GM23338 (cell line): Measurements from ENCODE around the gene MFNG. TPM values are rescaled to one million over a fixed set of nuclear protein-coding genes. Genes with fewer than 3 reads are reported as not detected.

ENCODE experiments used
- ATAC-seq: fragments of 200-7000 bp; cut with Tn5 transposase; 3 replicates; pipeline ENCODE4 v1.9.1; 2020
- DNase-seq: peaks from one replicate; pipeline ENCODE4 v3.0.0-alpha.2; 2015; ENCODE audit warnings: low spot score
- H2AFZ ChIP-seq: fragments of 200-600 bp; sonication (generic); 2 replicates; pipeline ENCODE4 v1.8.0; 2016; ENCODE audit warnings: antibody characterized with exemption, mild to moderate bottlenecking, moderate library complexity
- H3F3A ChIP-seq: fragments of 200-600 bp; sonication (generic); replicated peaks from 2 replicates; pipeline ENCODE4 v1.8.0; 2017; ENCODE audit warnings: antibody characterized with exemption, mixed run types, low read depth
- H3K27ac ChIP-seq: fragments of 200-600 bp; sonication (generic); 2 replicates; pipeline ENCODE4 v1.6.1; 2016; ENCODE audit warnings: low read depth
- H3K27me3 ChIP-seq: fragments of 200-600 bp; sonication (generic); 2 replicates; pipeline ENCODE4 v1.8.0; 2016; ENCODE audit warnings: mild to moderate bottlenecking, mixed run types, moderate library complexity; ENCODE audit not compliant: insufficient read depth
- H3K36me3 ChIP-seq: fragments of 200-600 bp; sonication (generic); 2 replicates; pipeline ENCODE4 v1.8.0; 2016; ENCODE audit warnings: mild to moderate bottlenecking; ENCODE audit not compliant: insufficient read depth
- H3K4me1 ChIP-seq: fragments of 200-600 bp; sonication (generic); 2 replicates; pipeline ENCODE4 v1.8.0; 2016; ENCODE audit warnings: mild to moderate bottlenecking, moderate library complexity; ENCODE audit not compliant: insufficient read depth
- H3K4me2 ChIP-seq: fragments of 200-600 bp; sonication (generic); 2 replicates; pipeline ENCODE4 v1.7.1; 2017; ENCODE audit warnings: mixed run types
- H3K4me3 ChIP-seq: fragments of 200-600 bp; sonication (generic); 2 replicates; pipeline ENCODE4 v1.6.1; 2016; ENCODE audit warnings: mixed run types
- H3K79me2 ChIP-seq: fragments of 200-600 bp; sonication (generic); replicated peaks from 2 replicates; pipeline ENCODE4 v1.8.0; 2017; ENCODE audit warnings: mild to moderate bottlenecking; ENCODE audit not compliant: insufficient read depth
- H3K9me2 ChIP-seq: fragments of 200-600 bp; sonication (generic); 2 replicates; pipeline ENCODE4 v1.8.0; 2017; ENCODE audit not compliant: insufficient read depth
- H4K20me1 ChIP-seq: fragments of 200-600 bp; sonication (generic); replicated peaks from 2 replicates; pipeline ENCODE4 v1.8.0; 2017; ENCODE audit warnings: mild to moderate bottlenecking; ENCODE audit not compliant: insufficient read depth
- H3K27ac Mint-ChIP-seq: 2 replicates; pipeline ENCODE4 v1.8.0; 2020; ENCODE audit warnings: inconsistent platforms, mild to moderate bottlenecking, moderate library complexity, mixed read lengths
- H3K27me3 Mint-ChIP-seq: 3 replicates; pipeline ENCODE4 v1.8.0; 2022; ENCODE audit warnings: low read depth, mild to moderate bottlenecking, moderate library complexity, mixed read lengths, inconsistent platforms; ENCODE audit not compliant: insufficient read depth, poor library complexity
- H3K36me3 Mint-ChIP-seq: 3 replicates; pipeline ENCODE4 v1.8.0; 2021; ENCODE audit warnings: low read depth, mild to moderate bottlenecking, inconsistent platforms, moderate library complexity, mixed read lengths
- H3K4me1 Mint-ChIP-seq: 3 replicates; pipeline ENCODE4 v1.8.0; 2020; ENCODE audit warnings: mild to moderate bottlenecking, inconsistent platforms, mixed read lengths
- H3K4me3 Mint-ChIP-seq: 3 replicates; pipeline ENCODE4 v1.8.0; 2021; ENCODE audit warnings: moderate library complexity, mild to moderate bottlenecking, inconsistent platforms, mixed read lengths
- H3K9me3 Mint-ChIP-seq: 3 replicates; pipeline ENCODE4 v1.8.0; 2020; ENCODE audit warnings: moderate library complexity, mild to moderate bottlenecking, inconsistent platforms, mixed read lengths
- EZH2phosphoT487 ChIP-seq: fragments of 200-600 bp; sonication (generic); IDR thresholded peaks from one replicate; pipeline ENCODE4 v1.8.1; 2018; ENCODE audit warnings: antibody characterized with exemption; ENCODE audit not compliant: unreplicated experiment
- JUNB ChIP-seq: IDR thresholded peaks from one replicate; pipeline ENCODE4 v1.6.1; 2016; ENCODE audit warnings: antibody characterized with exemption; ENCODE audit not compliant: unreplicated experiment
- NANOG ChIP-seq: IDR thresholded peaks from 2 replicates; pipeline ENCODE4 v1.6.1; 2016; ENCODE audit warnings: antibody characterized with exemption, borderline replicate concordance
- POLR2AphosphoS5 ChIP-seq: IDR thresholded peaks from 2 replicates; pipeline ENCODE4 v1.6.1; 2016; ENCODE audit warnings: antibody characterized with exemption, low read depth
- REST ChIP-seq: IDR thresholded peaks from one replicate; pipeline ENCODE4 v1.6.1; 2018; ENCODE audit warnings: antibody characterized with exemption; ENCODE audit not compliant: unreplicated experiment
- STAT1 ChIP-seq: IDR thresholded peaks from one replicate; pipeline ENCODE4 v1.6.1; 2016; ENCODE audit warnings: antibody characterized with exemption; ENCODE audit not compliant: unreplicated experiment
- ZNF114 ChIP-seq: fragments of 250-450 bp; sonication (Bioruptor Pico); IDR thresholded peaks from 2 replicates; pipeline ENCODE4 v1.5.0; 2020; ENCODE audit warnings: mild to moderate bottlenecking, moderate library complexity
- ZNF462 ChIP-seq: fragments of 250-450 bp; sonication (Bioruptor Pico); IDR thresholded peaks from 2 replicates; pipeline ENCODE4 v1.5.0; 2020; ENCODE audit warnings: mild to moderate bottlenecking, moderate library complexity
- polyA plus RNA-seq: library from polyadenylated mRNA; unstranded; fragments of >200 nt; fragmentation: Nextera tagmentation; extraction: Ambion mirVana; gene quantifications from 2 replicates; pipeline ENCODE4 v1.2.1, GENCODE V29; 2016
- total RNA-seq: library from RNA; depleted of rRNA; stranded (reverse); fragments of >200 nt; shearing (Covaris generic); gene quantifications from 2 replicates; pipeline ENCODE4 v1.2.3, GENCODE V29; 2014
- TF ChIP-seq, protein P1 (sequence below): IDR thresholded peaks from 2 replicates; pipeline ENCODE4 v1.6.1; 2016; ENCODE audit warnings: antibody characterized with exemption
- TF ChIP-seq, protein P2 (sequence below), 2 experiments: fragments of 200-600 bp in 1 of 2; sonication (generic) in 1 of 2; conservative IDR thresholded peaks; 2 replicates each; pipeline versions ENCODE4 v1.5.1 to v1.6.1; 2016 to 2017; ENCODE audit warnings: antibody characterized with exemption in 2 of 2, low read depth in 2 of 2, mild to moderate bottlenecking in 2 of 2, moderate library complexity in 1 of 2

Gene MFNG
- total and polyA plus RNA-seq, 2 experiments from 2014 or later, result 1.4 to 1.9 TPM

GRCh38 chr22:37498289-37498909 lies 12.2 kb upstream of the MFNG start (continued):
- no peak for TF ChIP-seq ZNF462 (CRISPR knock-in tag)
- TF ChIP-seq NANOG, result no peak
- TF ChIP-seq, protein P1, sequence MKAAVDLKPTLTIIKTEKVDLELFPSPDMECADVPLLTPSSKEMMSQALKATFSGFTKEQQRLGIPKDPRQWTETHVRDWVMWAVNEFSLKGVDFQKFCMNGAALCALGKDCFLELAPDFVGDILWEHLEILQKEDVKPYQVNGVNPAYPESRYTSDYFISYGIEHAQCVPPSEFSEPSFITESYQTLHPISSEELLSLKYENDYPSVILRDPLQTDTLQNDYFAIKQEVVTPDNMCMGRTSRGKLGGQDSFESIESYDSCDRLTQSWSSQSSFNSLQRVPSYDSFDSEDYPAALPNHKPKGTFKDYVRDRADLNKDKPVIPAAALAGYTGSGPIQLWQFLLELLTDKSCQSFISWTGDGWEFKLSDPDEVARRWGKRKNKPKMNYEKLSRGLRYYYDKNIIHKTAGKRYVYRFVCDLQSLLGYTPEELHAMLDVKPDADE, result no peak
- TF ChIP-seq, protein P2, sequence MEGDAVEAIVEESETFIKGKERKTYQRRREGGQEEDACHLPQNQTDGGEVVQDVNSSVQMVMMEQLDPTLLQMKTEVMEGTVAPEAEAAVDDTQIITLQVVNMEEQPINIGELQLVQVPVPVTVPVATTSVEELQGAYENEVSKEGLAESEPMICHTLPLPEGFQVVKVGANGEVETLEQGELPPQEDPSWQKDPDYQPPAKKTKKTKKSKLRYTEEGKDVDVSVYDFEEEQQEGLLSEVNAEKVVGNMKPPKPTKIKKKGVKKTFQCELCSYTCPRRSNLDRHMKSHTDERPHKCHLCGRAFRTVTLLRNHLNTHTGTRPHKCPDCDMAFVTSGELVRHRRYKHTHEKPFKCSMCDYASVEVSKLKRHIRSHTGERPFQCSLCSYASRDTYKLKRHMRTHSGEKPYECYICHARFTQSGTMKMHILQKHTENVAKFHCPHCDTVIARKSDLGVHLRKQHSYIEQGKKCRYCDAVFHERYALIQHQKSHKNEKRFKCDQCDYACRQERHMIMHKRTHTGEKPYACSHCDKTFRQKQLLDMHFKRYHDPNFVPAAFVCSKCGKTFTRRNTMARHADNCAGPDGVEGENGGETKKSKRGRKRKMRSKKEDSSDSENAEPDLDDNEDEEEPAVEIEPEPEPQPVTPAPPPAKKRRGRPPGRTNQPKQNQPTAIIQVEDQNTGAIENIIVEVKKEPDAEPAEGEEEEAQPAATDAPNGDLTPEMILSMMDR (conservative IDR thresholded peaks at IDR 0.05; ENCODE audit: low read depth in 2 of 2), result peak; percentile 79 to 97

- ATAC-seq (no peak), DNase-seq (no peak)
- Mint-ChIP-seq H3K9me3 (no peaks in the 10 kb centered on the region), H3K27me3 (peaks cover 15% of the 10 kb centered on the region), H3K4me1 (peaks cover 37% of the 10 kb centered on the region), H3K36me3 (no peaks in the 10 kb centered on the region), H3K4me3 (no peak overlapping the region), H3K27ac (no peak overlapping the region)
- Histone ChIP-seq H3K9me2 (no peaks in the 10 kb centered on the region), H3K36me3 (no peaks in the 10 kb centered on the region), H3K4me1 (peaks cover 4% of the 10 kb centered on the region; the same call in 1 of the 2 replicates), H3F3A (0 out of 2 replicates have a peak, but pooled peaks cover 4% of the 10 kb centered on the region), H3K4me2 (no peak overlapping the region), H2AFZ (no peak overlapping the region), H3K27me3 (no peaks in the 10 kb centered on the region), H3K27ac (no peak overlapping the region), H4K20me1 (no peaks in the 10 kb centered on the region), H3K4me3 (no peak overlapping the region), H3K79me2 (no peaks in the 10 kb centered on the region)
- TF ChIP-seq EZH2phosphoT487, result no peak
- TF ChIP-seq JUNB, result no peak
- no peak for TF ChIP-seq STAT1
- TF ChIP-seq POLR2AphosphoS5, result no peak
- TF ChIP-seq REST, result no peak
- no peak for TF ChIP-seq ZNF114 (CRISPR knock-in tag)
These were observed 10.9 kb upstream of the MFNG start for GRCh38 chr22:37497062-37497599.
